Muscle of back (tissue), 10 donors: Measurements from ENCODE around the gene HES3. TPM values are rescaled to one million over a fixed set of nuclear protein-coding genes. Genes with fewer than 3 reads are reported as not detected.

ENCODE experiments used
- polyA plus RNA-seq, 10 donors: library from polyadenylated mRNA; unstranded; fragments of 120-200 nt; gene quantifications; one replicate each; pipeline ENCODE4 v1.2.1, GENCODE V29; 2013; ENCODE audit not compliant: insufficient read length in 10 of 10

Gene HES3
- polyA plus RNA-seq, 10 donors = not detected

Other genes starting within 250 kb of the HES3 start
- gene KCNAB2, start 198.3 kb upstream of the HES3 start, polyA plus RNA-seq = 1 to 10 TPM; 3.7 to 9.0 (median 5.7) TPM
- gene CHD5, start 63.9 kb upstream of the HES3 start, polyA plus RNA-seq = under 1 TPM; 0.04 to 0.40 (median 0.21) TPM
- gene RPL22, start 44.6 kb upstream of the HES3 start, polyA plus RNA-seq = 100 to 1,000 TPM; 567 to 780 (median 631) TPM
- gene RNF207, start 38.1 kb upstream of the HES3 start, polyA plus RNA-seq = 10 to 100 TPM; 11.5 to 37.2 (median 15.0) TPM
- gene ICMT, start 8.2 kb upstream of the HES3 start, polyA plus RNA-seq = 10 to 100 TPM; 35.9 to 51.9 (median 42.9) TPM
- gene GPR153, start 16.9 kb downstream of the HES3 start, polyA plus RNA-seq = 10 to 100 TPM in 9 of 10 donors, 1 to 10 TPM in 1; 9.5 to 26.1 (median 14.6) TPM
- 10 to 100 TPM; 14.1 to 25.9 (median 17.0) TPM for gene ACOT7, start 149.6 kb downstream of the HES3 start, polyA plus RNA-seq
- gene HES2, start 175.7 kb downstream of the HES3 start, polyA plus RNA-seq = 1 to 10 TPM in 2 of 10 donors, under 1 TPM in 2, not detected in 6; 0.31 to 2.3 (median 0.92) TPM
- 1 to 10 TPM in 7 of 10 donors, under 1 TPM in 3; 0.35 to 5.0 (median 1.3) TPM for gene ESPN, start 180.6 kb downstream of the HES3 start, polyA plus RNA-seq
- 10 to 100 TPM in 4 of 10 donors, 1 to 10 TPM in 6; 5.7 to 13.9 (median 9.5) TPM for gene TNFRSF25, start 222.0 kb downstream of the HES3 start, polyA plus RNA-seq
- gene PLEKHG5, start 247.5 kb downstream of the HES3 start, polyA plus RNA-seq = 10 to 100 TPM in 4 of 10 donors, 1 to 10 TPM in 6; 6.9 to 15.1 (median 9.8) TPM